Uterus (tissue), 2 donors: ENCODE data around the gene TRPV5.

Experiments
- CTCF ChIP-seq, 4 experiments: fragments of 200-600 bp in 2 of 4; fragments of 450-650 bp in 2 of 4; sonication (generic) in 2 of 4; IDR thresholded peaks; one replicate each; pipeline ENCODE4 v1.5.1; 2016 to 2019; ENCODE audit warnings: antibody characterized with exemption in 4 of 4, mild to moderate bottlenecking in 2 of 4, moderate library complexity in 1 of 4
- POLR2A ChIP-seq, 2 donors: fragments of 450-650 bp; IDR thresholded peaks; one replicate each; pipeline ENCODE4 v1.6.1; 2016; ENCODE audit warnings: antibody characterized with exemption in 2 of 2, mild to moderate bottlenecking in 1 of 2, moderate library complexity in 1 of 2

GRCh38 chr7:142869434-142869833 is 64.1 kb downstream of the TRPV5 start:
- TF ChIP-seq CTCF (IDR thresholded peaks at IDR 0.05) (no peak), POLR2A (IDR thresholded peaks at IDR 0.05) (no peak)
